Activated T-helper 9 cell treated with anti-CD3 and anti-CD28 coated beads, Interleukin-2, amount 50 U/mL, for 16 hours (primary cell): Measurements from ENCODE around the gene SLU7.
A peak's percentile ranks its signal among the peaks of the same experiment; 100 is the strongest.

Experiments used
- DNase-seq: peaks from one replicate; pipeline ENCODE4 v3.0.0-alpha.2; 2020; ENCODE audit warnings: low read depth

The SLU7 gene

DNA sequence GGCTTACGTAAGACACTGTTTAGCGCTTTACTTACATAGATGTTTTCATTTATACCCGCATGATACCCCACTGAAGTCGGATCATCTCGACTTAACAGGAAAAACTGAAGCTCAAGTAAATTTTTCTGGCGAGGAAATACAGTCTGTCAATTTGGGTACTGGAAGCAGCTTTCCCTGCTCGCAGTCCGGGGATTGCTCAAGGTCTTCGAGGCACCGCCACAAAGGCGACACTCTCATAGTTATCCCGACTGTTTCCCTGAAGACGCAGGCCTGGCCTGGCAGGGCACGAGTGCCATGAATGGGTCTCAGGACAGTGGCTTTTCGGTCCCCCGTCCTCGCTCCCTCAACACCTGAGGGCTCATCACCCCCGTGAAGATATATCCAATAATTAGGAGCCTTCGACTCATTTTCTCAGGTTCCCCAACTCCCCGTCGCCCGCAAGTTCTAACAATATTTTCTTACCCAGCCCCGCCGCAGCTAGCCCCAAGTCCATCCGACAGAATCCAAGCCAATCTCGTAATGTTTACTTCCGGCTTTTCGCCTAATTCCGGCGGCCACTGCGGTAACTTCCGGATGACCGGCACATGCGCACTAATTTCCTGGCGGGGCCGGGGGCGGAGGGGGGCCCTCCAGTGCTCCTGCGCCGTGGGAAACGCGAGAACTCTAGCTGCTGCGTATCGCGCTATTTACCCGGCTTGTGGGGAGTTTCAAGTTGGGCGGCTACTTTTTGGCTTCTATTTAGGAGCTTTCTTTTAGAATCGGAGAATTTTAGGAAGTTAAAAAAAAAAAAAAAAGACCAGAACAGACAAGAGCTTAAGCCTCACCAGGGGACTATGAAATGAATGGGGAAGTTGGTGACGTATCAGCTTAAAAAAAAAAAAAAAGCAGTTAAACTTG is at the start of gene SLU7:
SLU7 (minus strand) TSS at position 521 of the 897 bp plus-strand sequence. CDS start 3,787 bp downstream, outside the sequence.
- DNase-seq: peak; percentile 89

DNA sequence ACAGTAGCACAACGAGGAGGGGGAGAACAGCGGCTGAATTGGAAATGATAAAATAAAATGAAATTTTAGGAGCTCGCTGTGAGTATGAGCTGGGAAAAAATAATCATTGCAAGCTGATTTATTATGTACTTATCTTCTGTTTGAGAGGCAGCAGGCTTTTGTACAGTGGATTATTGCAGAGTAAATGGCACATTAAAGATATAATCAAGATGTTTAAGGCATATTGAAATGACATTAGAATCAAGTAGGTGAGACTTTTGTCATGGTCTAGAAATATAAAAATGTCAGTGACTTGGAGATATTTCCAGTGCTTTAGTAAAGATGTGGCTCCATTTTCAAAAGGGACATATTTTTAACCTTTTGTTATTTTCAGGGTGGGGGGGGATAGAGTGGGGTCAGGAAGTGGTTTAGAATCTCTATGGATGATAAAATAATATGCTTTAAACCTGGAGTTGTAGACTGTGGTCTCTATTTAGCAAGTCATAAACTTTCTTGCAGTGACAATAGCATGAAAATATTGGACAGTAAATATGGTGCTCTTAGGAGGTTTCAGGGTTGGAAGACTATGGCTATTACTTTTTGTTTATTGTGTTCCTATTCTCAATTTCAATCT is 49.6 kb upstream of the SLU7 start:
- DNase-seq: no peak

DNA sequence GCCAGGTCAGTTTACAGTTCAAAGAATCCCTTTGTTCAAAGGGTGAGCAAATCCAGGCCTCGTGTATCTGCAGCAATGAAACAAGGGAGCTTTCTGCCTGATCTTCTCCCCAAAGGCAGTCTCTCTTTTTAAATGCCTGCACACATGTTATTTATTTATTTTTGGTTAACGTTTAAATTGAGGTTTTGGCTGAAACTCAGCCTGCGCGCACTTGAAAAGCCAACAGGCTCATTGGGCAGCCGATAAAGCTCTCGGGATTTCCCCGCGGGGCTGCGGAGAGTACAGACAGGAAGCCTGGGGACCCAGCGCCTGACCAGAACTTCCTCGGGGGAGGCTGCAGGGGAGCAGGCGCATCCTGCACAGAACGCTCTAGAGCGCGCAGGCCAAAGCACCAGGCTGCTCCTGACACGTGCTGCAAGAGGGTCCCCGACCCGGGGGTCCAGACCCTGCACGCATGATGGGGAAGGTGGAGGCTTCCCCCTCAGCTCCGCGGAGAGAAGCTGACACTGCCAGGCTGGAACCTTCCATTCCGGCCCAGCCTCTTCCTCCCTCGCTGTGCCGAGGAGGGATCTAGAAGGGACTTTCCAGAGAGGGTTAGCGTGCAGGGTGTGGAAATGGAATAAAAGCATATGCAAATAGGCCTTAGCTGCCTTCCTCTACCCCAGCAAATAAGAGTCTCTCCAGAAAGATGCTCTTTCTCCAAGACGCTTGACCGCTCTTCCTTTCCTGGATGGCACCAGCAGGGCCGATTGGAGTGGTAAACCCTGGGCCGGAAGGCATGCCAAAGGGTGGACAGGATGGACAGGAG is 48.9 kb upstream of the SLU7 start:
- peak; percentile 68 for DNase-seq

DNA sequence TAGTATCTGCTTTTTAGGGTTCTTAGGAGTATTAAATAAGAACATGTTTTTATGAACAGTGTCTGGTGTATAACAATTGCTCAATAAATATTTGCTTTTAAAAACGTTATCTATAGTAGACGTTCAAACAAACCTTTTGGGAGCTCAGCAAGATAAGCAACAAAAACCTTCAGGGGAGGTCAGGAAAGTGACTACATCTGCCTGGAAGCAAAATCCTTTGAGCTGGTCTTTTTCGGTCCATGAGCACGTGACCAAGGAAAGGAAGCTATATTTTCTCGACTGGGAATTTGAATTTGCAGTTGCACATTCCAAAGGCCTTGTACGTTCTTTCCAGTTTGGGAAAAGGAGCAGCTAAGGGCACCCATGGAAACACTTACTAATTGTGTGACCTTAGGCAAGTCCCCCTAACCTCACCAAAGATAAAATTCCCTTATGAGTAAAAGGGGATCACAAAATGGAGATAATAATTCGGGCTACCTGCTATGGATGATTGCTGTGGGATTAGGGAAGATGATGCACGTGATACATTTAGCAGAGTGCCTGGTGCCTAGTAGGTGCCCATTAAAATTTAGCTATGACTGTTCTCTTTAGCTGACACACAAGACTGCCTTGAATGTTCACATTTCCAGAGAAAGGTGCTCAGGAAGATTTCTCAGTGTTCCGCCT is 48.1 kb upstream of the SLU7 start:
- DNase-seq: no peak

DNA sequence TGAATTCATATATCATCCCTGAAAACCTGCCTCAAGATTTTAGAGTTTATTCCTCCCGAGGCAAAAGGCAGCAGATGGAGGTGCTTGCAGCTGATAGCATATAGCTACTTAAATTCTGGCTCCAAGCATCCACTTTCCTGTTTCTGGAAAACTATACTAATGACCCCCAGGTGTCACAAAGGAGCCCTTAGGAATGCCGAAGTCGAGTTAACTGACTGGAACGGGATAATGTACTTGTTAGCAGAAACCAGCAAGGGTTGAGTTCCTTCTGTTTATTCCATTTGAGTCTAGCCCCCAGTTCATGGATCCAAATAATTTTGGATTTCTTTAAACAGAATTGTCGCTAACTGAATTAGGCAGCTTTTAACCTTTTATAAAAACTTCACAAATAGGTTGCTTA is 47.2 kb upstream of the SLU7 start:
- DNase-seq: no peak

DNA sequence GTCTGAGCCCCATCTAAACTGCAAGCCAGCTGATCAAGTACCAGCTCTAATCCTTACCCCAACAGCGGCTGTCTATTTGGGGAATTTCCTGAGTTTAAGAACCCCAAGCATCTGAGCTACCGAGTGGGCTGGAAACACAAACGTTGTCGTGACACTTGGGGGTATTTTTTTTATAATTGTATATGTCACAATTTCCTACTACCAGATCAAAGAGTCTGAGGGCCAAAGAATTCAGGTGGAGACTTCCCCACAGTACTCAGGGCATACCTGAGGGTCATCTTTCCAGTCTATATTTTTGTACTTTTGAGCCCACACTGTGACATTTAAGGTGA is 45.6 kb upstream of the SLU7 start:
- DNase-seq: no peak

DNA sequence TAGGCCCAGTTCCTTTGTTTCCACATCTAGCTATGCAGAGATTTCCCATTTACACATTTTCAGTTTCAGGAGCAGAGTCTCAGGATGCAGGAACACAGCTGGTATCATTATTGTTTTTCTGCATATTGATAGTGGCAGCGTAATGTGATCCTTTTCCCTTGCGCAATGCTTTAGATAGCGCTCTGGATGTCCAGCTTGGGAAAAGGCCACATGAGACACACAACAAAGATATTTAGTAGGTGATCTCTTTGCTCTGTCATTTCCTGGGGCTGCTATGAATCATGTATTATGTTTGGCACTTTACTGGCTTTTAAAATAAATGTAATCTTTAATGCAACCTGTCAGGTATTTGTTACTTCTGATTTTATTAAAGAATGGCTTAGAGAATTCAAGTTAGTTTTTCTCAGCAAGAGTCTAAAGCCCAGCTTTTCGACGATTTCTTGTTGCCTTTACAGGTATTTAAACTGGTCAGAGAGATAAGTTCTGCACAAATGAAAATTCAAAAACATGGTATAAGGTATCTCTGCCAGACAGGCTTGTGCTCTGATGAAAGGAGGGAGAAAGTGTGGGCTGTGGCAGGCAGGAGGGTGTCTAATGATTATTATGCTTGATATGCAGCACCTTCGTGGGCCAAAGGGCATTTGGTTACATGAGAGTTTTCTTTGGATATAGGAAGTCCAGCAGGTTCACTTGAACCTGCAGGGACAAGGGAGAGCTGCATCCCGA is 45.0 kb upstream of the SLU7 start:
- DNase-seq: no peak

DNA sequence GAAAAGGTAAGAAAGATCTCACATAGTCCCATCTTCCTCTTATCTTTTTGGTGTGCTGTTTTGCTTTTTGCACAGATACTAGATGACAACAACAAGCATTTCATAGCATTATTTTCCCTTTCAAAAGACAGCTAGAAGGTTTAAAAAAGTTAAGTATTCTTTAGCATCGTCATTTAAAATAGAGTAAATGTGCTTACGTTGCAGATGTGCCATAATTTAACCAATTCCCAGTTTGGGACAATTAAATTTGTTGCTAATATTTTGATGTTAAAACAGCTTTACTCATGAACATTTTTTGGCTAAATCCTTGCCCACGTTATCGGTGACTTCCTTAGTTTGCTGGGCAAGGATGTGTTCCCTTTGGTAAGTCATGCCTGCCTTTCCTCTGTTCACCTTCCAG is 44.3 kb upstream of the SLU7 start:
- DNase-seq: no peak

DNA sequence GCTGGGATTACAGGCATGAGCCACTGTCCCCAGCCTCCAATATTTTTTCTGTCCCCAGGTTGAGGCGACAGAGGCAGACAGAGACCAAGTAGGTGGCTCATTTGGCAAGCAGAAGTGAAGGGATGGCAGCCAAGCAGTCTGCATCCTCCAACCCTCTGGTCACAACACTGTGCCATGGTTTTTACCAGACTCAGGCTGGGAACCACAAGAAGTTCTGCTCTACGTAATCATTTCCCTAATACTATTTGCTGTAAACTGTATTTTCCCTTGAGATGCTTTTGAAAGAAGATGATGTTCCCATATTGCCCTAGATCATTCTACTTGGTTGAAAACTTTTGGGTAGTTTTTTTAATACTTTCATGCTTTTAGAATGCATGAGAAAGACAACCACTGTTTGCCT is 43.3 kb upstream of the SLU7 start:
- DNase-seq: no peak

DNA sequence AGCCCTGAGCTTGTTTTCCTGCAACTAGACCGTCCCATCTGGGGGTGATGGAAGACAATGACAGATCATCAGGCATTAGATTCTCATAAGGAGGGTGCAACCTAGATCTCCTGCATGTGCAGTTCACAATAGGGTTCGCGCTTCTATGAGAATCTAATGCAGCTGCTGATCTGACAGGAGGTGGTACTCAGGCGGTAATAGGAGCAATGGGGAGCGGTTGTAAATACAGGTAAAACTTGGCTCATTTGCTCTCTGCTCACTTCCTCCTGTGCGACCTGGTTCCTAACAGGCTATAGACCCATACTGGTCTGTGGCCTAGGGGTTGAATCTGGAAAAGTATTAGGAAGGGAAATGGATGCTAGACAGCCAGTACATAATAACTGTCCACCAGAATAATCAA is 42.5 kb upstream of the SLU7 start:
- no peak for DNase-seq

DNA sequence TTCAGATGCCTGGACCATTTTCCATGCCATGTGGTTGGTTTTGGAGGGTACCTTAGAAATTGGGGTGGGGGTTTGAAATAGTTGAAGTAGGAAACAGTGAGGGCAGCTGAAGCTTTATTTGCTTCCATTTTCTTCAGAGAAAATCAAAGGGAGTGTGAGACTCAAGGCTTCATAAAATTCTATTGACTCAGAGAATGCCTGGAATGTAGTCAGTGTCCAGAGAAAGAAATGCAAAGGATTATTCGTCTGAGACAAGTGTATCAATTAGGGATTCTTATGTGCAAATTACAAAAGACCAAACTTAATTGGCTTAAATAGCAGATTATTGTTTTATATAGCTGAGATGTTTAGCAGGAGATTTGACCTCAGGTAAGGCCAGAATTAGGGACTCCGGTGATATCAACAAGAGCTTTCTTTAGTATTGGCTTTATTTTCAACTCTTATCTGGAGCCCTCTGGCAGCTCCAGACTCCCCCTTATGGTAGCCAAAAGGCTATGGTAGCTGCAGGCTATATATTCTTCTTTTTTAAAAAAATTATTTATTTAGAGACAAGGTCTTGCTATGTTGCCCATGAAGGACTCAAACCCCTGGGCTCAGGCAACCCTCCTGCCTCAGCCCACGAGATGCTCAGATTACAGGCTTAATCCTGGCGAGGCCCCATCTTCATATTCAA is 41.6 kb upstream of the SLU7 start:
- no peak for DNase-seq

DNA sequence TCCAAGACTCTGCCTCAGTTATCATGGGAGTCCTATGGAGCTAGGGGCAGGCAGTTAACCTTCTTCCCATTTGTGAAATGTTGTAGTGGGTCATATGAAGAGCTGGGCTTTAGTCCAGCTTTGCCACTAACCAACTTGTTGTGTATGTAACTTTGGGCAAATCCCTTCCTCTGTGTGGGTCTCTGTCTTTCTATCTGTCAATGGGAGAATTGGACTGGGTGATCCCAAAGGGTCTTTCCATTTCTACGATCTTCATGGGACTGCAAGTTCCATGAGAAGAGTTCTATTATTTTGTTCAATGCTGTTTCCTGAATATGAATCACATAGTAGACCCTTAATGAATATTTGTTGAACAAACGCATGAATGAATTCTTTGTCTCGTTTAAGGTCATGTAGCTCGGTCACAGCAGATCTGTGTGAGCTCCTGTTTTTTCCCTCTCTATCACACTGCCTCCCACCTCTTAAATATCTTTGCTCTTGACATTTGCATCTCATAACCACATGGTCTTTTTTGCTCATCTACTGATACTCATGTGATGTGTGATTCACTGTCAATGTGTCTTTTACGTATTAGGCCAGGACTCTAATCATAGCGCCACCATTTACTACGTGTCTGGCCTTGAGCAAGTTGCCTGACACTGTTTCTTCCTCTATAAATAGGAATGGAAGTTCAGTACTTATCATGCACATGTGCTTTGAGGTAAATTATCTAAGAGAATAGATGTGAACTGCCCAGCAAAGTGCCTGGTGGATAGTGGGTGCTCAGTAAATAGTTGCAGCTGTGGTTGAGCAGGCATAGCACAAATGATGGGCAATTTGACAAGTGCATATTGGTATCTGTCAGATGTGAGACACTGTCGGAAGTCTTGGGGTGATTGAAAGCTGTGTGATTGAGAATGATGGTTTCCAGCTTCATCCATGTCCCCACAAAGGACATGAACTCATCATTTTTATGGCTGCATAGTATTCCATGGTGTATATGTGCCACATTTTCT is 40.2 kb upstream of the SLU7 start:
- DNase-seq: no peak

DNA sequence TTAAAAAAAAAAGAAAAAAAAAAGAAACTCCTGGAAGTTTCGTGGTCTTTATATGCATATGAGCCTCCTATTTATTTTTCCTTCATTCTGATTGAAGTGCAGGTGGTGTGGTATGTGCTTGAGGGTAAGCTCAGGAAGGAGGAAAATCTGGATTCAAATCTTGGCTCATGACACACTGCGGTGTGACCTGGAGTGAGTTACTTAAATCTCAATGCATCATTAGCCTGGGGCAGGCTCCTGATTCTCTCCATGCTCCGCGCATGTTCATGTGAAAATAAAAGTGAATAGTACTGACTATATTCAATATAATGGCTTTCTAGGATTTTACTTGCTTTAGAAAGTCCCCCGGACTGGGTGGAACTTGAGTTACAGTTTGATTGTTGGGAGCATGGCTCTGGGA is 38.4 kb upstream of the SLU7 start:
- no peak for DNase-seq

DNA sequence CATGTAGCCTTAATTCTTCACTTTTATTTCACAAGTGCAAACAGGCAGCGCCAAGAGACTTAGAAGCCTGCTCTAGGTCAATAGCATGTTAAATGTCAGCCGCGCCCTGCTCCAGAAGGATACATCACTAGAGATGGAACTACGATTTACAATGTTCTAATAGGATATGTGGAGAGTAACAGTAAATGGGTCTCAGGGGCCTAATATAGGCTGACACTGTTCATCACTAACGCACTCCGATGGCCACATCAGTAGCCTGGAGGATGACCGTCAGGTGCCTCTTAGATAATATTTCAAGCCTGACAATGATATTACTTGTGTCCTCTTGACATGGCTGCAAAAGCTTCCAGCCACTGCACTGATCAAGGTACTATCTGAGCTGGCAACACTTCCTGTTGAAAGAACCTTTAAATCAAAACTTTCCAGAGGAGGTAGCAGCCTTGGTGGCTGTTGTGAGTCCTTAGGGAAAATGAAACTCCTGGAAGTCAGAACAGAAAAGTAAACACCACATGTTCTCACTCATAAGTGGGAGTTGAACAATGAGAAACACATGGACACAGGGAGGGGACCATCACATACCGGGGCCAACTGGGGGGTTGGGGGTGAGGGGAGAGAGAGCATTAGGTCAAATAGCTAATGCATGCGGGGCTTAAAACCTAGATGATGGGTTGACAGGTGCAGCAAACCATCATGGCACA is 37.7 kb upstream of the SLU7 start:
- DNase-seq: no peak

DNA sequence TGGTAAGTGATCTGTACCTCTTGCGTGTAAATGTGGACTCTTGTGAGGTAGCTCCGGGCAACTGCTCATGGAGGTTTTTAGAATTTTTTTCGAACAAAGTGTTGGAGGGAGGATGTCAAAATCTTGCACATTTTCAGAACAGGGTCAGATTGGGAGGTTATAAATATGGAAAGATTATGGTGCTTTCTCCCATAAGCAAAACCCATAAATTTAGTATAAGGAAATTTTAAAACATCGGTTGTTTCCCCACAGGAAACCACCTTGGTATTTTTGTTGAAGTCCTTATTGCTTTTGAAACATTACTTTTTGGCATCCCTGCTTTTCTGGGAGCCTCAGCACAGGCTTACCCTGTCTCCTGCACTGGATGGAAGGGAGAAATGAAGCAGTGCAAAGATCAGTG is 36.7 kb upstream of the SLU7 start:
- no peak for DNase-seq

DNA sequence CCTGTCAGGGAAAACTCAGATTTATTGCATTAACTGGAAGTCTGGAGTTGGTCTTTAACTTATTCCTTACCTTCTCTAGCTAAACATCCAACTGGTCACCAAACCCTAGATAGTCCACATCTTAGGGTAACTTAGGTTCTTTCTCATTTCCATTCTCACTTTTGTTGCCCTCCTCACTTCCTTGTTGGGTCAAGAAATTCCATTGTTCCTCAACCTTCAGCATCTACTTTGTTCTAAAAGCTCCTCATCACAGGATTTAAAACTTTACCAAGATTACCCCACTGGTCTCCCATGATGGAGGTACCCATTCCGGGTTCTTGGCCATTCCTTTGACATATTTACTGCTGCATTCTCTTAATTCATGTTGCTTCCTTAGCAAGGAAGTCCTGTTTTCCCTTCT is 34.9 kb upstream of the SLU7 start:
- no peak for DNase-seq

DNA sequence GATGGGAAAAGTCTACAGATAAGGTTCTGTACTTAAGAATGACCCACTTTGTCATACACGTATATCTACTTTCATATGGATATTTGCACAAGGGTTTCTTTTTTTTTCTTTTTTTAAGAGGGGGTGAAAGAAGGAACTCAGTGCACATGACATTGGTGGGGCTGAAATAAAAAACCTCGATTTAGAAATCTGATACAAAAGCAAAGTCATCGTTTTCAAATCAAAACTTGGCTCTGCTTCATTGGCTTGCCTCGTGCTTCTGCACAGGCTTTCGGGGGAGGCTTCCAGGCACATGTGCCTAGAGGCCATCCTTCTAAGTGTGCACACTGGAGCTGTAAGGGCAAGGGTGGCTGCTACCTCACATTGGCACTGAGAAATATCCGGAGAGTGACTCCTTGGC is 33.9 kb upstream of the SLU7 start:
- DNase-seq: no peak

DNA sequence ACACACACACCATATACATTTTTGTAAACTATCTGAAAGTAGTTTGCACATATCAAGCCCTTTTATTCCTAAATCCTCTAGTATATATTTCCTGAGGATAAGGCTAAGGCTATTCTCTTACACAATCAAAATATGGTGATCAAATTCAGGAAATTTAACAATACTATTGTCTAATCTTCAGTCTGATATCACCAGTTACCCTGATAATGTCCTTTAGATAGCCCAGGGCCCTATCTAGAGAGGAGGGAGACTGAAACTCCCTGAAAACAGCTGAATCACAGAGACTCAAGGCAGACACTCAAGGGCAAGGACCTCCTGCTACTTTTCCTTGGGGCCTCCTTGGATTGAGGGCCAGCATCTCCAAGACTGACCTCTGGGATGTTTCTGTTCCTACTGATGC is 33.2 kb upstream of the SLU7 start:
- DNase-seq: no peak

DNA sequence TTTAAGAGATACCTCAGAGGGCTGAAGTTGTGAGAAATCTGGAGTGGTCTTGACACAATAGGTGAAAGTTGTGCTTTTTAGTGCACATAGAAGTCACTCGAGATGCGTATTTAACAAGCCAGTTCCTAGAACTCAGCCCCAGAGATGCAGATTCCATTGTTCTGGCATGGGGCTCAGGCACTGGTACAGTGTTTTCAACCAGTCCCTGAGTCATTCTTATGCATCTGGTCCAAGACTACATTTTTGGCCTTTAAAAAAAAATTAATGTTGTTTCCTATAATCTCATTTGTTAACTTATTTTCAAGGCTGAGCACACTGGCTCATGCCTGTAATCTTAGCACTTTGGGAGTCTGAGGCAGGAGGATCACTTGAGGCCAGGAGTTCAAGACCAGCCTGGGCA is 32.4 kb upstream of the SLU7 start:
- no peak for DNase-seq
